Endodermal cell (in vitro differentiated cells): ENCODE measurements around the gene LRP5. TPM values are rescaled to one million over a fixed set of nuclear protein-coding genes. Genes with fewer than 3 reads are reported as not detected.

Experiments
- DNase-seq: peaks from one replicate; pipeline ENCODE4 v3.0.0-alpha.2; 2017
- H3K27ac ChIP-seq: 2 replicates; pipeline ENCODE4 v1.5.1; 2013; ENCODE audit warnings: mild to moderate bottlenecking, low read depth, low read length, moderate library complexity
- H3K27me3 ChIP-seq: 2 replicates; pipeline ENCODE4 v1.6.1; 2013; ENCODE audit warnings: mild to moderate bottlenecking, low read length, moderate library complexity; ENCODE audit not compliant: insufficient read depth, control insufficient read depth, poor library complexity, severe bottlenecking
- H3K36me3 ChIP-seq: 2 replicates; pipeline ENCODE4 v1.7.0; 2013; ENCODE audit warnings: mild to moderate bottlenecking, low read length, moderate library complexity; ENCODE audit not compliant: control insufficient read depth, insufficient read depth
- H3K4me1 ChIP-seq: one replicate; pipeline ENCODE4 v1.7.0; 2013; ENCODE audit warnings: low read length; ENCODE audit not compliant: control insufficient read depth, insufficient read depth
- H3K4me3 ChIP-seq: 2 replicates; pipeline ENCODE4 v1.5.1; 2013; ENCODE audit warnings: mild to moderate bottlenecking, low read length, moderate library complexity
- H3K9ac ChIP-seq: 2 replicates; pipeline ENCODE4 v1.6.1; 2013; ENCODE audit warnings: mild to moderate bottlenecking, low read length, moderate library complexity; ENCODE audit not compliant: poor library complexity, severe bottlenecking; ENCODE audit errors: extremely low read depth
- H3K9me3 ChIP-seq: 2 replicates; pipeline ENCODE4 v1.6.1; 2013; ENCODE audit warnings: mild to moderate bottlenecking, low read length, moderate library complexity; ENCODE audit not compliant: control insufficient read depth
- H3K27ac Mint-ChIP-seq: 2 replicates; pipeline ENCODE4 v1.8.0; 2020; ENCODE audit warnings: mixed read lengths
- H3K27me3 Mint-ChIP-seq: 2 replicates; pipeline ENCODE4 v1.8.0; 2021; ENCODE audit warnings: mild to moderate bottlenecking, mixed read lengths; ENCODE audit not compliant: insufficient read depth
- H3K36me3 Mint-ChIP-seq: 2 replicates; pipeline ENCODE4 v1.8.0; 2020; ENCODE audit warnings: low read depth, mixed read lengths
- H3K4me1 Mint-ChIP-seq: 2 replicates; pipeline ENCODE4 v1.8.0; 2020; ENCODE audit warnings: mixed read lengths
- H3K4me3 Mint-ChIP-seq: 2 replicates; pipeline ENCODE4 v1.8.0; 2020; ENCODE audit warnings: mild to moderate bottlenecking, moderate library complexity, mixed read lengths
- H3K9me3 Mint-ChIP-seq: 2 replicates; pipeline ENCODE4 v1.8.0; 2020; ENCODE audit warnings: mild to moderate bottlenecking, mixed read lengths
- WGBS, 2 experiments: methylation state at CpG; one replicate each; pipeline versions ENCODE4 v1.1.5 to v1.1.7; 2013; ENCODE audit warnings: missing lambda C conversion rate in 2 of 2, mixed read lengths in 1 of 2; ENCODE audit not compliant: insufficient coverage in 1 of 2, insufficient read length in 1 of 2; 5-methylcytosine and 5-hydroxymethylcytosine counted together
- total RNA-seq, 2 donors: library from RNA; stranded (reverse); fragmentation: NEBNext Ultra II Directional in 1 of 2; extraction: Animal tissue kit (Norgen Biotek cat#: 25700) in 1 of 2; gene quantifications; 2 replicates in 1 of 2; 3 replicates in 1 of 2; pipeline ENCODE4 v1.2.1, GENCODE V29; 2021
- TF ChIP-seq, protein P1 (sequence below): fragments of 200-600 bp; sonication (generic); conservative IDR thresholded peaks from 2 replicates; pipeline ENCODE4 v1.5.0; 2021; ENCODE audit warnings: antibody characterized with exemption, mild to moderate bottlenecking

LRP5 gene
- total RNA-seq, 2 donors from 2014 or later = 58.2 to 64.1 TPM

GRCh38 chr11:68454767-68455166 is 142.4 kb downstream of the LRP5 start:
- no peak overlapping the region for H3K27ac Mint-ChIP-seq
- no peaks in the 10 kb centered on the region for H3K9me3 ChIP-seq
- H3K4me1 ChIP-seq = no peaks in the 10 kb centered on the region
- 65 to 86% methylated on average over 5 to 8 of the region's 8 CpGs for WGBS, 2 experiments
- no peaks in the 10 kb centered on the region for H3K27me3 Mint-ChIP-seq
- H3K4me1 Mint-ChIP-seq = peaks cover 9% of the 10 kb centered on the region
- no peak overlapping the region for H3K4me3 ChIP-seq
- H3K4me3 Mint-ChIP-seq = no peak overlapping the region
- no peaks in the 10 kb centered on the region for H3K27me3 ChIP-seq
- TF ChIP-seq, protein P1, sequence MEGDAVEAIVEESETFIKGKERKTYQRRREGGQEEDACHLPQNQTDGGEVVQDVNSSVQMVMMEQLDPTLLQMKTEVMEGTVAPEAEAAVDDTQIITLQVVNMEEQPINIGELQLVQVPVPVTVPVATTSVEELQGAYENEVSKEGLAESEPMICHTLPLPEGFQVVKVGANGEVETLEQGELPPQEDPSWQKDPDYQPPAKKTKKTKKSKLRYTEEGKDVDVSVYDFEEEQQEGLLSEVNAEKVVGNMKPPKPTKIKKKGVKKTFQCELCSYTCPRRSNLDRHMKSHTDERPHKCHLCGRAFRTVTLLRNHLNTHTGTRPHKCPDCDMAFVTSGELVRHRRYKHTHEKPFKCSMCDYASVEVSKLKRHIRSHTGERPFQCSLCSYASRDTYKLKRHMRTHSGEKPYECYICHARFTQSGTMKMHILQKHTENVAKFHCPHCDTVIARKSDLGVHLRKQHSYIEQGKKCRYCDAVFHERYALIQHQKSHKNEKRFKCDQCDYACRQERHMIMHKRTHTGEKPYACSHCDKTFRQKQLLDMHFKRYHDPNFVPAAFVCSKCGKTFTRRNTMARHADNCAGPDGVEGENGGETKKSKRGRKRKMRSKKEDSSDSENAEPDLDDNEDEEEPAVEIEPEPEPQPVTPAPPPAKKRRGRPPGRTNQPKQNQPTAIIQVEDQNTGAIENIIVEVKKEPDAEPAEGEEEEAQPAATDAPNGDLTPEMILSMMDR = peak; percentile 30
- H3K36me3 ChIP-seq = no peaks in the 10 kb centered on the region
- peak; percentile 87 for DNase-seq
- no peak overlapping the region for H3K27ac ChIP-seq
- no peak overlapping the region for H3K9ac ChIP-seq
- H3K9me3 Mint-ChIP-seq = no peaks in the 10 kb centered on the region
- peaks cover 6% of the 10 kb centered on the region for H3K36me3 Mint-ChIP-seq

- Mint-ChIP-seq H3K9me3 (no peaks in the 10 kb centered on the region), H3K27me3 (no peaks in the 10 kb centered on the region), H3K27ac (no peak overlapping the region), H3K36me3 (no peaks in the 10 kb centered on the region), H3K4me3 (no peak overlapping the region), H3K4me1 (peaks cover 9% of the 10 kb centered on the region)
- no peaks in the 10 kb centered on the region for H3K27me3 ChIP-seq
- TF ChIP-seq, protein P1 = no peak
- H3K4me1 ChIP-seq = no peaks in the 10 kb centered on the region
- no peak overlapping the region for H3K9ac ChIP-seq
- no peaks in the 10 kb centered on the region for H3K36me3 ChIP-seq
- DNase-seq = no peak
- H3K27ac ChIP-seq = no peak overlapping the region
- H3K4me3 ChIP-seq = no peak overlapping the region
- WGBS, 2 experiments = 92% methylated on average over 6 to 8 of the region's 8 CpGs
- no peaks in the 10 kb centered on the region for H3K9me3 ChIP-seq
Measured at GRCh38 chr11:68455485-68455884, 143.1 kb downstream of the LRP5 start.

DNA sequence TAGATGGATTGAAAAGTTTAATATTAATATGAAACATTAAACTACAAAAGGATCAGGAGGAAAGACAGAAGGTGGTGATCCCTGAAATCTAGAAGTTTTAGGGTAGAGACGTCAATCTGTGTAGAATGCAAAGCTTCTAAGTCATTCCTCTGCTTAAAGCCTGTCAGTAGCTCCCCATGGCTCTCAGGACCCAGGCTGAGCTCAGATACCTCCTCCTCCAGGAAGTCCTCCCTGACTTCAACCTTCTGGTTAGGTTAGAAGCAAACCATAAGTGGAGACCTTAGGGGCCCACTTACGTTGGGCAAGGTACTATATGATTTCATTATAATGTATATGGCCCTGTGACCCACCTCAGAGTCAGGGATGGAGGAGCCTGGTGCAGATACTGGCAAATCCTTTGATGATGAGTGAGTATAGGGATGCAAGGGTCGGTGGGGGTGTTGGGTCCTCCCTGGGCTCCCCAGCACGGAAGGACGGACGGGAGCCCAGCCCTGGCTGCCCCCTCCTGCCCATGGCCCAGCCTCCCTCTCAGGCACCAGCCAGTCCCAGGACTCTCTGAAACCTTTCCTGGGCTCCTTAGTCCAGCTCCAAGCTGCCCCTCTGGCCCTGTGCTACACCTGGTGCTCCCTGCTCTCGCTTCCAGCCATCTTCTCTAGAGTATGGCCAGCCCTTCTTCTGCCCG is 145.0 kb downstream of the LRP5 start:
- H3K36me3 ChIP-seq = peaks cover 2% of the 10 kb centered on the region
- peaks cover 17% of the 10 kb centered on the region for H3K4me1 Mint-ChIP-seq
- TF ChIP-seq, protein P1 = no peak
- H3K27me3 Mint-ChIP-seq = no peaks in the 10 kb centered on the region
- H3K27me3 ChIP-seq = no peaks in the 10 kb centered on the region
- H3K9me3 Mint-ChIP-seq = no peaks in the 10 kb centered on the region
- H3K27ac ChIP-seq = no peak overlapping the region
- no peak overlapping the region for H3K27ac Mint-ChIP-seq
- DNase-seq = no peak
- 73 to 95% methylated on average over 4 to 8 of the region's 8 CpGs for WGBS, 2 experiments
- H3K36me3 Mint-ChIP-seq = no peaks in the 10 kb centered on the region
- H3K9me3 ChIP-seq = no peaks in the 10 kb centered on the region
- H3K9ac ChIP-seq = no peak overlapping the region
- H3K4me3 ChIP-seq = no peak overlapping the region
- peaks cover 3% of the 10 kb centered on the region for H3K4me1 ChIP-seq
- H3K4me3 Mint-ChIP-seq = no peak overlapping the region
